HepG2 (cell line): ENCODE measurements around the gene ODC1. TPM values are rescaled to one million over a fixed set of nuclear protein-coding genes. Genes with fewer than 3 reads are reported as not detected.

Experiments
- CENPT ChIP-seq: sonication (generic); formaldehyde crosslinking; IDR thresholded peaks from 2 replicates; pipeline ENCODE4 v1.8.0; 2022; ENCODE audit warnings: low read depth, mild to moderate bottlenecking, moderate library complexity, missing genetic modification reagents
- ELF4 ChIP-seq: sonication (generic); formaldehyde crosslinking; IDR thresholded peaks from 2 replicates; pipeline ENCODE4 v1.5.0; 2020; ENCODE audit warnings: missing genetic modification reagents, mild to moderate bottlenecking, moderate library complexity, borderline replicate concordance
- FOXJ3 ChIP-seq: sonication (generic); formaldehyde crosslinking; IDR thresholded peaks from 2 replicates; pipeline ENCODE4 v1.4.0; 2020; ENCODE audit warnings: missing genetic modification reagents, mild to moderate bottlenecking, borderline replicate concordance
- FOXK1 ChIP-seq: sonication (generic); formaldehyde crosslinking; IDR thresholded peaks from 2 replicates; pipeline ENCODE4 v1.4.0; 2020; ENCODE audit warnings: low read depth, missing genetic modification reagents, borderline replicate concordance
- FOXP1 ChIP-seq, 2 experiments: fragments of 450-650 bp in 1 of 2; IDR thresholded peaks; 2 replicates each; pipeline ENCODE4 v1.6.1; 2017 to 2018; ENCODE audit warnings: antibody characterized with exemption in 1 of 2
- HNF4A ChIP-seq: sonication (generic); formaldehyde crosslinking; IDR thresholded peaks from 2 replicates; pipeline ENCODE4 v1.4.0; 2020; ENCODE audit warnings: missing genetic modification reagents
- KLF16 ChIP-seq, 2 experiments: sonication (generic) in 1 of 2; formaldehyde crosslinking in 1 of 2; IDR thresholded peaks; 2 replicates each; pipeline versions ENCODE4 v1.6.1 to v1.8.0; 2016 to 2023; ENCODE audit warnings: missing genetic modification reagents in 2 of 2, missing compliant biosample characterization in 1 of 2
- MXD3 ChIP-seq: IDR thresholded peaks from 2 replicates; pipeline ENCODE4 v1.6.1; 2016; ENCODE audit warnings: mild to moderate bottlenecking, missing biosample characterization, missing genetic modification reagents
- MYC ChIP-seq: sonication (generic); formaldehyde crosslinking; IDR thresholded peaks from 2 replicates; pipeline ENCODE4 v1.9.0; 2021; ENCODE audit warnings: missing genetic modification reagents, borderline replicate concordance
- ONECUT2 ChIP-seq: sonication (generic); formaldehyde crosslinking; IDR thresholded peaks from 2 replicates; pipeline ENCODE4 v1.4.0; 2020; ENCODE audit warnings: missing genetic modification reagents
- POLR2G ChIP-seq: fragments of 200-400 bp; formaldehyde crosslinking; IDR thresholded peaks from 2 replicates; pipeline ENCODE4 v1.6.1; 2018; ENCODE audit warnings: mild to moderate bottlenecking, low read depth, low read length, moderate library complexity
- SALL1 ChIP-seq: sonication (generic); formaldehyde crosslinking; IDR thresholded peaks from 2 replicates; pipeline ENCODE4 v1.8.0; 2022; ENCODE audit warnings: mild to moderate bottlenecking, missing genetic modification reagents
- SP2 ChIP-seq: sonication (generic); formaldehyde crosslinking; IDR thresholded peaks from 2 replicates; pipeline ENCODE4 v1.5.1; 2020; ENCODE audit warnings: mild to moderate bottlenecking, missing genetic modification reagents
- SP4 ChIP-seq: sonication (generic); formaldehyde crosslinking; IDR thresholded peaks from 2 replicates; pipeline ENCODE4 v1.8.1; 2023; ENCODE audit warnings: mild to moderate bottlenecking, missing genetic modification reagents
- TFAP4 ChIP-seq: sonication (generic); IDR thresholded peaks from 2 replicates; pipeline ENCODE4 v1.6.1; 2016; ENCODE audit warnings: low read depth, borderline replicate concordance
- THAP11 ChIP-seq: IDR thresholded peaks from 2 replicates; pipeline ENCODE4 v1.6.1; 2016; ENCODE audit warnings: missing biosample characterization, missing genetic modification reagents
- ZBTB7A ChIP-seq: sonication (generic); formaldehyde crosslinking; IDR thresholded peaks from 2 replicates; pipeline ENCODE4 v1.8.0; 2022; ENCODE audit warnings: mild to moderate bottlenecking, missing genetic modification reagents
- ZFP36L1 ChIP-seq: sonication (generic); formaldehyde crosslinking; IDR thresholded peaks from 2 replicates; pipeline ENCODE4 v1.8.0; 2022; ENCODE audit warnings: mild to moderate bottlenecking, missing genetic modification reagents, moderate library complexity
- ZNF180 ChIP-seq: sonication (generic); formaldehyde crosslinking; IDR thresholded peaks from 2 replicates; pipeline ENCODE4 v1.4.0; 2020; ENCODE audit warnings: low read depth, missing genetic modification reagents, borderline replicate concordance
- polyA plus RNA-seq, 8 experiments: library from polyadenylated mRNA; depleted of rRNA in 3 of 8; stranded (reverse) in 7 of 8; unstranded in 1 of 8; fragments of >200 nt; fragmentation: Illumina TruSeq in 4 of 8; extraction: Trizol in 4 of 8; gene quantifications; 2 replicates each; pipeline versions ENCODE4 v1.2.1 to v1.2.3, GENCODE V29; 2011 to 2016; ENCODE audit warnings: low read depth in 4 of 8, missing spikeins in 1 of 8, mixed read lengths in 1 of 8; ENCODE audit not compliant: insufficient read depth in 1 of 8
- total RNA-seq, 5 experiments: library from RNA; depleted of rRNA; stranded (reverse); fragments of >200 nt; fragmentation: Illumina TruSeq; extraction: Trizol; gene quantifications; 2 replicates each; pipeline ENCODE4 v1.2.3, GENCODE V29; 2016; ENCODE audit warnings: low read depth in 1 of 5
- TF ChIP-seq, protein P1 (sequence below), 2 experiments: sonication (generic) in 1 of 2; formaldehyde crosslinking in 1 of 2; IDR thresholded peaks; 2 replicates each; pipeline versions ENCODE4 v1.4.0 to v1.6.1; 2016 to 2020; ENCODE audit warnings: borderline replicate concordance in 1 of 2, low read depth in 1 of 2, mild to moderate bottlenecking in 1 of 2, missing genetic modification reagents in 1 of 2
- TF ChIP-seq, protein P2 (sequence below): sonication (generic); formaldehyde crosslinking; IDR thresholded peaks from 2 replicates; pipeline ENCODE4; 2020; ENCODE audit warnings: missing genetic modification reagents, mild to moderate bottlenecking, borderline replicate concordance

The ODC1 gene
- total and polyA plus RNA-seq, 2 of the 13 experiments (the other 11 are each of a cell fraction or from before 2014, with no cell fraction given), result 142 to 371 TPM

- TF ChIP-seq, protein P1, sequence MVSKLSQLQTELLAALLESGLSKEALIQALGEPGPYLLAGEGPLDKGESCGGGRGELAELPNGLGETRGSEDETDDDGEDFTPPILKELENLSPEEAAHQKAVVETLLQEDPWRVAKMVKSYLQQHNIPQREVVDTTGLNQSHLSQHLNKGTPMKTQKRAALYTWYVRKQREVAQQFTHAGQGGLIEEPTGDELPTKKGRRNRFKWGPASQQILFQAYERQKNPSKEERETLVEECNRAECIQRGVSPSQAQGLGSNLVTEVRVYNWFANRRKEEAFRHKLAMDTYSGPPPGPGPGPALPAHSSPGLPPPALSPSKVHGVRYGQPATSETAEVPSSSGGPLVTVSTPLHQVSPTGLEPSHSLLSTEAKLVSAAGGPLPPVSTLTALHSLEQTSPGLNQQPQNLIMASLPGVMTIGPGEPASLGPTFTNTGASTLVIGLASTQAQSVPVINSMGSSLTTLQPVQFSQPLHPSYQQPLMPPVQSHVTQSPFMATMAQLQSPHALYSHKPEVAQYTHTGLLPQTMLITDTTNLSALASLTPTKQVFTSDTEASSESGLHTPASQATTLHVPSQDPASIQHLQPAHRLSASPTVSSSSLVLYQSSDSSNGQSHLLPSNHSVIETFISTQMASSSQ (IDR thresholded peaks at IDR 0.05; ENCODE audit: low read depth), result peak; percentile 93
- TF ChIP-seq, protein P1 (CRISPR knock-in tag; IDR thresholded peaks at IDR 0.05; ENCODE audit: borderline replicate concordance), result no peak; the same call in 1 of the 2 replicates
- TF ChIP-seq FOXK1 (CRISPR knock-in tag) (0 out of 2 replicates have a peak, but pooled peaks have one; percentile 40), FOXJ3 (CRISPR knock-in tag) (no peak), SP2 (CRISPR knock-in tag) (no peak), HNF4A (CRISPR knock-in tag) (peak; percentile 30; the same call in 1 of the 2 replicates), MYC (CRISPR knock-in tag) (peak; percentile 49; the same call in 1 of the 2 replicates), ELF4 (CRISPR knock-in tag) (no peak), ZFP36L1 (CRISPR knock-in tag) (no peak), SALL1 (peak; percentile 91), ZBTB7A (CRISPR knock-in tag) (peak; percentile 94), POLR2G (no peak), MXD3 (CRISPR knock-in tag) (no peak), TFAP4 (peak; percentile 44; the same call in 1 of the 2 replicates), THAP11 (CRISPR knock-in tag) (peak; percentile 61; the same call in 1 of the 2 replicates), ONECUT2 (CRISPR knock-in tag) (0 out of 2 replicates have a peak, but pooled peaks have one; percentile 48), CENPT (CRISPR knock-in tag) (no peak), ZNF180 (CRISPR knock-in tag) (no peak), FOXP1 (IDR thresholded peaks at IDR 0.05) (no peak), FOXP1 (CRISPR knock-in tag; IDR thresholded peaks at IDR 0.05) (peak; percentile 88), KLF16 (CRISPR knock-in tag; IDR thresholded peaks at IDR 0.05) (peak in 1 of 2 experiments; percentile 69; a peak in 1 of 4 replicates), SP4 (0 out of 2 replicates have a peak, but pooled peaks have one; percentile 23)
- TF ChIP-seq, protein P2, sequence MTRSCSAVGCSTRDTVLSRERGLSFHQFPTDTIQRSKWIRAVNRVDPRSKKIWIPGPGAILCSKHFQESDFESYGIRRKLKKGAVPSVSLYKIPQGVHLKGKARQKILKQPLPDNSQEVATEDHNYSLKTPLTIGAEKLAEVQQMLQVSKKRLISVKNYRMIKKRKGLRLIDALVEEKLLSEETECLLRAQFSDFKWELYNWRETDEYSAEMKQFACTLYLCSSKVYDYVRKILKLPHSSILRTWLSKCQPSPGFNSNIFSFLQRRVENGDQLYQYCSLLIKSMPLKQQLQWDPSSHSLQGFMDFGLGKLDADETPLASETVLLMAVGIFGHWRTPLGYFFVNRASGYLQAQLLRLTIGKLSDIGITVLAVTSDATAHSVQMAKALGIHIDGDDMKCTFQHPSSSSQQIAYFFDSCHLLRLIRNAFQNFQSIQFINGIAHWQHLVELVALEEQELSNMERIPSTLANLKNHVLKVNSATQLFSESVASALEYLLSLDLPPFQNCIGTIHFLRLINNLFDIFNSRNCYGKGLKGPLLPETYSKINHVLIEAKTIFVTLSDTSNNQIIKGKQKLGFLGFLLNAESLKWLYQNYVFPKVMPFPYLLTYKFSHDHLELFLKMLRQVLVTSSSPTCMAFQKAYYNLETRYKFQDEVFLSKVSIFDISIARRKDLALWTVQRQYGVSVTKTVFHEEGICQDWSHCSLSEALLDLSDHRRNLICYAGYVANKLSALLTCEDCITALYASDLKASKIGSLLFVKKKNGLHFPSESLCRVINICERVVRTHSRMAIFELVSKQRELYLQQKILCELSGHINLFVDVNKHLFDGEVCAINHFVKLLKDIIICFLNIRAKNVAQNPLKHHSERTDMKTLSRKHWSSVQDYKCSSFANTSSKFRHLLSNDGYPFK (CRISPR knock-in tag), result peak; percentile 52; the same call in 1 of the 2 replicates
These were observed 33.0 kb upstream of the ODC1 start (continued) for GRCh38 chr2:10481055-10481665.
